ENCODE results near the gene CFH.
"Not testable (repeated sequence)": the region's sequence is repeated elsewhere in the genome, so short reads cannot be mapped to it uniquely, and the experiment has no call there.

CFH gene

GRCh38 chr1:196651637-196652215 lies at the start of gene CFH:
CFH (plus strand) TSS chr1:196652043; CDS start chr1:196652118, 75 bp downstream.
- no peak for DNase-seq

DNA sequence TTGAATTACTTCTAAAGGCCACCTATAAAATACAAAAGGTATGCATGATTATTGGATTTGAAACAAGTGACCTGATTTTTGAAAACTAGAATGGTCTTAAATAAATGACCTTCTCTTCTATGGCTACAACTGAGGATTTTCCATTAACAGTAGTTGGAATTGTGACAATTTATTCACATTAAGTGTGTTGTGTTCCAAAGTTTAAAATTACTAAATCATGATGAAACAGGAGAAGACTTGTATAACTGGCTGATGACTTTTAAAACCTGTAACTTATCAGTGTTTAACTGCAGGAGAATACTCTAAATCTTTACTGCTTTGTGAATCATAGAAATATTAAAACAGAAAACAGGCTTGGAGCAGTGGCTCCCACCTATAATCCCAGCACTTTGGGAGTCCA lies 48.2 kb upstream of the CFH start:
- DNase-seq: no peak

DNA sequence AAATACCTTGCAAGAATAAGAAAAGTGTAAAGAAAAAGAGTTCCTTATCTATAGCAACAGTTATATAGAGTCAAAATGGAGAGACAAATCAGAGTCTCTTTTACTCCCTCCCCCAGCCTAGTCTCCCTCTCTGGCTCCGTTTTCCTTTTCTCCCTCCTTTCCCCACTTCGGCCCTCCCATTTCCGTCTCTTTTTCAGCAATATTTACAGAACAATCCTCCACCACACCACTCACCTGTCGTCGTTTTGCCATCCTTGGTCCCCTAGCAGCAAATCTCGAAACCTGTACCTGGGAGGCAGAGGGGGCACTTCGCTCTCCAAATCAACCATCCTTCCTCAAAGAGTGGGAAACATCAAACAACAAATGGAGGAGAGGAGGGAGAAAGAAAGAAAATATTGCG lies 43.9 kb upstream of the CFH start:
- no peak for DNase-seq

GRCh38 chr1:196608390-196609369 lies 43.2 kb upstream of the CFH start, which contains the start of gene KCNT2:
KCNT2 (minus strand) TSS chr1:196608440; CDS start chr1:196608309, 131 bp downstream.
- no peak for DNase-seq

DNA sequence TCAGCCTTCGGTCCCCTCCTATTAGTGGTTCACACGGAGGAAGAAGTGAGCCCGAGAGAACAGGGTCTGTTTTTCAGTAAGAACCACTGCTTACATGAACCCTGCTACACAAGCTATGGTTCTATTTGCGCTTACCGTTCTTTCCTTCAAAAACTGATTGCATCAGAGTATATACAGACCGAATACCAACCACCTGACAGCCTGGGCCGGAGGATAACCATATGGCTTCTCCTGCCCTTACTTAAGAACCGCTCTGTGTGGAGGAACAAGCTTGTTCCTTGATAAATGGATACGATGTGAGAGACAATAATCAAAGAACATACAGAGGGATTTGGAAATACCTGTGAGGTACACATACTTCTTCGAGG lies 42.5 kb upstream of the CFH start:
- DNase-seq: no peak

- no peak for DNase-seq
These were observed 40.0 kb upstream of the CFH start for GRCh38 chr1:196611873-196612272.

DNA sequence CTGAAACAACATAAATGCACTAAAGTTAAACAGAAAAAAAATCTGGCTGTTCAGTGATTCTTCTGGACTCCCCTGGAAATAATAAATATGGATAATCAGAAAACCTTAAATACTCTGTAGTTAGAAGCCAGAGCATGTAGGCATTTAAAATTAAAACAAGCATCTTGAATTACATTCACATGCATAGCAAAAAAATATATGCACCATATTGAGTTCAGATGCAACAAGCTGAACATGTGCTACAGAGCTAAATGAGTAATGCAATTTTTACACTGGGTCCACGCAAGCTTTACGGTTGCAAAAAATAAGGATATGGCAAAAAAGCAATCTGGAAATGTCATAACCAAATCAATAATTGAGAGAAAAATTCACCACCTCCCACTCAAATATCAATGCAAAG lies 32.1 kb upstream of the CFH start:
- no peak for DNase-seq

GRCh38 chr1:196623079-196623478 lies 28.8 kb upstream of the CFH start:
- DNase-seq: no peak

DNA sequence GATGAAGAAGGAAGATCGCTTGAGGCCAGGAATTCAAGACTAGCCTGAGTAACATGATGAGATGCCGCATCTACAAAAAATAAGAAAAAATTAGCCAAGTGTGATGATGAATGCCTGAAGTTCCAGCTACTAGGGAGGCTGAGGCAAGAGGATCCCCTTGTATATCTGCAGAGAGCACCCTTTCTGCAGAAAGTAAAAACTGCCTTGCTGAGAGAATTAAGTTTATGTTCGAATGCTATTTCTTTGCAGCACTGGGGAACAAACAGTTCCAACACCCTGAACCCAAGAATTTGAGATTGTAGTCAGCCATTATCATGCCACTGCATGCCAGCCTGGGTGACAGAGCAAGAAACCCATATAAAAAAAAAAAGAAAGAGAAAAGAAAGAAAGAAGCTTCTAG lies 23.0 kb upstream of the CFH start:
- no peak for DNase-seq

- DNase-seq: no peak
These were observed 14.2 kb upstream of the CFH start for GRCh38 chr1:196637606-196638005.

DNA sequence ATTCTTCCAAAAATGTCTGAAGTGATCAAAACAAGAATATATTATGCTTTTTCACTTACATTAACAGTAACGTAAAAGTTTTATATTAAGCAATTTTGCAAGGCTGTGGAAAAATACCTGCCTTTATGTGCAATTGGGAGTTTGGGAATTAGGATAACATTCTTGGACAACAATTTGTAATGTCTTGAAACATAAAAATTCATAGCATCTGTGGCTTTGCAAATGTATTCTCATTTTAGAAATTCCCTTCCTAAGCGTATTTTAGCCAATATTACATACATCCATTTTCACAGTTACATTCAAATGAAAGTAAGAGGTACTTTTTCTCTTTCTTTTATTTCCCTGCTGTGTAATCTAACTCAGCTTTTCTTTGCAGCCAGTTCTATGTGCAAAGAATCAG lies 13.4 kb upstream of the CFH start:
- DNase-seq: no peak

GRCh38 chr1:196639291-196639690 lies 12.6 kb upstream of the CFH start:
- DNase-seq: not testable (repeated sequence)

DNA sequence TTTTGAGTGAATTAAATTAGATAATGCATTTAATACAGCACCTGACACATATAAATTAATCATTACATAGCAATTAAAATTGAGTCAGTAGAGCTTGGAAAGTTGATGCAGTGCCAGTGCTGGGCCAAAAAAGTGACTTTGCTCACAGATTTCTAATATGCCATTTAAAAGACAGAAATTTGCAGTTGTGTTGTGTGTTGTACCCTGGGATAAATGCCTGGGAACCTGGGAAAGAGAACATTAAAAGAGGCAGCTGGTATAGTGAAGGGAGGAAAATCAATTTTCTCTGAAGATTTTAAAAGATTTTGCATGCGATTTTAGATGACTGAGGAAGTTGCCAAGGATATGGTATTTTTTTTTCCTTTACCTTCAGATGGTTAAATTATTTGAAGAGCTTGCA lies 10.9 kb upstream of the CFH start:
- DNase-seq: no peak

DNA sequence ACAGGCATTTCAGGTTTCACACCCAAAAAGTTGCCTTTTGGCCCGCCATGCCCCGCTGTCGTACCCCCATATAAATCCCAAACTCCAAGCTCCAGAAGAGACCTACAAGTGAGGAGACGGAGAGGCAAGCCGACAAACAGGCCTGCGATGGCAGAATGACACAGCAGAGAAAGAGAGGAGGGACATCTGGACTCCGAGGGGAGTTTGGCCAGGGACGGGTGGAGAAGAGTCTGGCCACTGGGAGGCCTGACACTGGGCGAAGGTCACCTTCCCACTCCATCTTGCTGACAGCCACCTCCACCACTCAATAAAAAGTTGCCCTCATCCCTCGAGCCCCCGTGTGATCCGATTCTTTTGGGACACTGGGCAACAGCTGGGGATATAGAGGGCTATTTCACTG lies 1.9 kb upstream of the CFH start:
- no peak for DNase-seq

GRCh38 chr1:196650403-196650802 lies 1.4 kb upstream of the CFH start:
- DNase-seq: no peak

DNA sequence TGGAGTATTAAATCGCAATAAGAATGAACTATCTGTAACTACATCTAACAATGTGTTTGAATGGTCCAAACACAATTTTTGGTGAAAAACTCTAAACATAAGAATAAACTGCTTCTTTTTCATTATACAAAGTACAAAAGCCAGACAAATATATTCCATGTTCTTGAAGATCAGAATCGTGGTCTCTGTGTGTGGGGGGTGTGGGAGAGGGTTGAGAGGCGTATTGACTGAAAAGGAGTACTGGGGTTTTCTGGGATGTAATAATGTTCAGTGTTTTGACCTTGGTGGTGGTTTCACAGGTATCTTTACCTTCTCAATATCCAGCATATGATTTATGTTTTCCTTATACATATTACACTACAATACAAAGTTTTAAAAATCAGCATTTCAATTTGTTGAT lies 764 bp upstream of the CFH start:
- no peak for DNase-seq

DNA sequence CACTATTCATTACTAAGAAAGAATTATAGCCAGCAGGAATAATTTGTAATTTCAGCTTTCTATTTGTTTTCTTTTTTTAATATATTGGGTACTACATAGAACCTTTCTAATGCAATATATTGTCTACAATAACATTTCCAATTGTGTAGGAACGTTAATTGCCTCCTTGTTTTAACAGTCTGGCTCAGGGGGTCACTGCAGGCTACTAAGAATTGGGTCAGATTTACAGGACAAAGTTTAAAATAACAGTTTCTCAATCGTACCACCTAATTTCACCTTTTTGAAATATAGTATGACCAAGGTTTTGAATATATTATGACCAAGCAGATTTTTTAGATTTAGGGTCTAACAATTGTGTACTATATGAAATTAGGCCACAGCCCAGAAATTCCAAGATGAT lies 2.4 kb downstream of the CFH start:
- no peak for DNase-seq

GRCh38 chr1:196655071-196655470 lies 3.2 kb downstream of the CFH start:
- no peak for DNase-seq

DNA sequence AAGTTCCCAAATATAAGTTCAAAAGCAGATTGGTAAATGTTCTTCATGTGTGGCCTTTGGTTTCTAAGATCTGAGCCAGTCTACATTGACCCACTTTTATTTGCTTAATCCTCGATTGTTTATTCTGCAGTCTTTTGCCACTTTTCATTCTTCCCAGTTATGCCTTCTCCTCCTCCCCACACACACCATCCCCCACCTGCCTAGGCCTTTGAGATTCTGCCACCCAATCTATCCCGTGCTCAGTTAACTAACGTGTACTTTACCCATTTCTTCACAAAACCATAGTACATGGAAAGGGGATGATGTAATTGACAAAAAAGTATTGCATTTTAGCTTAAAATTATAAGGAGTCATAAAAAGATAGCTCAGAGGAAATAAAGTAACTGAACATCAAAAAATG lies 3.7 kb downstream of the CFH start:
- no peak for DNase-seq

- DNase-seq: no peak
These were observed 7.6 kb downstream of the CFH start for GRCh38 chr1:196659471-196659870.

DNA sequence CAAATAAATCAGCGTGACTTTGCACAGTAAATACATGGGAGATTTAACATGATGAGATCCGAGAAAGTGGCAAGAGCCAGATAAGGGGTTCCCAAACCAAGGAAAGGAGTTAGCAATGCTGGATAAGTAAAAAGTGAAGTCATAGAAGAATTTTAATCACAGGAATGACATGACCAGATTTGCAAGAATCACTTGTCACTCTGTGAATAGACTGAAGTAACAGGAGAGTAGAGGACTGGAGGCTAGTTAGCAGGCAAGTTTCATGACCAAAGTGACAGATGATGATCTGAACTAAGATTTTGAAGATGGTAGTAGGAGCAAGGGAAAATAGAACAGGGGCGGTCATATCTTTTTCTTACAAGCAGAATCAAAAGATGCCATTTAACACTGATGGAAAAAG lies 8.4 kb downstream of the CFH start:
- DNase-seq: no peak

DNA sequence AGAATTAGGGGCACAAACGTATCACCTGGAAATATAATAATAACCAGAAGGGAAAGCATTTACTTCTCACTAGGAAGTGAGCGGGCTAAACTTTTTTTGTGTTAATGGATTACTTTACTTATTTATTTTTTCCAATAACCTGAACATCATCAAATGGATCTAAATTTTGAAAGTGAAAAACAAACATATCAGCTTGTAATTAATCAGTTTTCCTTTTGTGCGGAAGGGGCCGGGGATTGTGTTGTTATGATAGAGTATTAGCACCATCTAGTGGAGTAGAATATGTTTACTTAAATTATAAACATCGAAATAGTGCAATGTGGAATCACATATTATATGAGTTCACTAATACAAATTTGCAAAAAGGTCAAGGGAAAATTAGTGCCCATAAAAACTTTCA lies 9.0 kb downstream of the CFH start:
- DNase-seq: no peak

DNA sequence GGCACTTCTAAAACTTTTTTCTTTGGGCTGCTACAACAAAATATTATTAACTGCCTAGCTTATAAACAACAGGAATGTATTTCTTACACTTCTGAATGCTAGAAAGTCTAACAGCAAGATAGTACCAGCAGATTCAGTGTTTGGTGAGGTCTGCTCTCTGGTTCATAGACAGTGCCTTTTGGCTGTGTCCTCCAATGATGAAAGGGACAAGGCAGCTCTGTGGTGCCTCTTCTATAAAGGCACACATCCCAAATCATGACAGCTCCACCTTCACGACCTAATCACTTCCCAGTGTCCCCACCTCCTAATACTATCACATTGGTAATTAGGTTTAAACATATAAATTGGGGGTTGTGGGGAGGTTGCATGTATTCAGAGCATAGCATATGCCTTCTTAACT lies 9.5 kb downstream of the CFH start:
- no peak for DNase-seq

- DNase-seq: no peak
These were observed 15.3 kb downstream of the CFH start for GRCh38 chr1:196667131-196667530.

GRCh38 chr1:196669051-196669450 lies 17.2 kb downstream of the CFH start:
- no peak for DNase-seq

Data from activated T-cell treated with anti-CD3 and anti-CD28 coated beads, Interleukin-2, amount 50 U/mL, for 48 hours (primary cell).